IMR-90 (cell line): ENCODE results near the gene COL5A1. TPM values are rescaled to one million over a fixed set of nuclear protein-coding genes. Genes with fewer than 3 reads are reported as not detected.

Experiments
- polyA plus RNA-seq, 3 experiments: library from polyadenylated mRNA; depleted of rRNA; stranded (reverse); fragments of >200 nt; gene quantifications; 2 replicates each; pipeline ENCODE4 v1.2.3, GENCODE V29; 2012; ENCODE audit warnings: low replicate concordance in 1 of 3
- total RNA-seq: library from RNA; depleted of rRNA; stranded (reverse); fragments of >200 nt; gene quantifications from 2 replicates; pipeline ENCODE4 v1.2.3, GENCODE V29; 2012
- TF ChIP-seq, protein P1 (sequence below): conservative IDR thresholded peaks from 2 replicates; pipeline ENCODE4 v1.5.1; 2012; ENCODE audit warnings: mild to moderate bottlenecking, low read depth, low read length, improper control_type of control experiment

The COL5A1 gene
- total and polyA plus RNA-seq, 2 of the 4 experiments (the other 2 are of a cell fraction): 19.2 to 173 TPM

DNA sequence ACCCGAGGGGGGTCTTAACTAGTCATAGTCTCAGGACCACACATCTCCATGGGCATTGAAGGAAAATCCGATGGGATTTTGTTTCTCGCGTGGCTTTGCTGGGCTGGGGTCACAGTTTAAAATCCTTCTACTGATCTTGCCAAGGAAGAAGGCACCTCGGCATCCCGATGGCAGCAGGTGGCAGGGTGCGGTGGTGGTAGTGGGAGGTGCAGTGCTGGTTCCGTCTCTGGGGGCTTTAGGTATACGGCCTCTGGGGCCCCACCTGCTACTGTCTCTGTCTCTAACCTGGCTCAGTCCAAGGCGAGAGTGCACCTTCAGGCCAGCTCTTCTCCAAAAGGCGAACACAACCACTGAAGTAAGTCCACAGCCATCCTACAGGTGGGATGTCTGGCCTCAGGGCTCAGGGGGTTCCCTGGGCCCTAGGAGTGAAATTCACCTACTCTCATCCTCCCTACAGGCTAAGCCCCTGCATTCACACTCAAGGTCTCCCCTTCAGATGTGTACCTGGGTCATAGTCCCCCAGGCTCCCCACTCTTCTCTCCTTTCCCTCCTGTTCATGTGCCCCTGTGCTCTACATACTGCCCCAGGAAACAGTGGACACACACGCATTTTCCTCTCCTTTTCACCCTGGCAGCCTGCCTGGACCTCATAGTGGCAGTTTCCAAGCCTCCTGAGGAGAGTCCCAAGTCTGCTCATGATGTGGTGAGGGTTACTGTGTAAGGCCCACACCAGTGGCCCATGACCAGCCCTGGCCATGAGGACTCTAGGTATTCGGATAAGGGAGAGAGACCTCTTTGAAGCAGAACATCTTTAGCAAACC is 238.3 kb downstream of the COL5A1 start (continued):
- TF ChIP-seq, protein P1, sequence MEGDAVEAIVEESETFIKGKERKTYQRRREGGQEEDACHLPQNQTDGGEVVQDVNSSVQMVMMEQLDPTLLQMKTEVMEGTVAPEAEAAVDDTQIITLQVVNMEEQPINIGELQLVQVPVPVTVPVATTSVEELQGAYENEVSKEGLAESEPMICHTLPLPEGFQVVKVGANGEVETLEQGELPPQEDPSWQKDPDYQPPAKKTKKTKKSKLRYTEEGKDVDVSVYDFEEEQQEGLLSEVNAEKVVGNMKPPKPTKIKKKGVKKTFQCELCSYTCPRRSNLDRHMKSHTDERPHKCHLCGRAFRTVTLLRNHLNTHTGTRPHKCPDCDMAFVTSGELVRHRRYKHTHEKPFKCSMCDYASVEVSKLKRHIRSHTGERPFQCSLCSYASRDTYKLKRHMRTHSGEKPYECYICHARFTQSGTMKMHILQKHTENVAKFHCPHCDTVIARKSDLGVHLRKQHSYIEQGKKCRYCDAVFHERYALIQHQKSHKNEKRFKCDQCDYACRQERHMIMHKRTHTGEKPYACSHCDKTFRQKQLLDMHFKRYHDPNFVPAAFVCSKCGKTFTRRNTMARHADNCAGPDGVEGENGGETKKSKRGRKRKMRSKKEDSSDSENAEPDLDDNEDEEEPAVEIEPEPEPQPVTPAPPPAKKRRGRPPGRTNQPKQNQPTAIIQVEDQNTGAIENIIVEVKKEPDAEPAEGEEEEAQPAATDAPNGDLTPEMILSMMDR: no peak
